Medulla oblongata (tissue), 1 donor: ENCODE data around the gene BANP.
"Not testable (repeated sequence)": the region's sequence is repeated elsewhere in the genome, so short reads cannot be mapped to it uniquely, and the experiment has no call there.

Experiments used
- DNase-seq: peaks from one replicate; pipeline ENCODE4 v3.0.0-alpha.2; 2015; ENCODE audit errors: extremely low spot score

The BANP gene

GRCh38 chr16:88047462-88047861 is 96.2 kb downstream of the BANP start:
- DNase-seq = no peak

- DNase-seq = no peak
Observed at GRCh38 chr16:88048985-88049384, 97.8 kb downstream of the BANP start.

GRCh38 chr16:88049561-88050545 is 98.6 kb downstream of the BANP start:
- DNase-seq = no peak

- DNase-seq = no peak
Observed at GRCh38 chr16:88050952-88051660, 99.9 kb downstream of the BANP start.

GRCh38 chr16:88052661-88053060 is 101.4 kb downstream of the BANP start:
- DNase-seq = no peak

- DNase-seq = not testable (repeated sequence)
Observed at GRCh38 chr16:88053479-88053878, 102.2 kb downstream of the BANP start.

- no peak for DNase-seq
Observed at GRCh38 chr16:88055356-88055755, 104.1 kb downstream of the BANP start.

GRCh38 chr16:88056212-88056611 is 105.0 kb downstream of the BANP start:
- DNase-seq = no peak

GRCh38 chr16:88057656-88058055 is 106.4 kb downstream of the BANP start:
- DNase-seq = no peak

GRCh38 chr16:88058136-88058535 is 106.9 kb downstream of the BANP start:
- peak; percentile 35 for DNase-seq

- no peak for DNase-seq
Observed at GRCh38 chr16:88058817-88059216, 107.6 kb downstream of the BANP start.

GRCh38 chr16:88059701-88060386 is 108.6 kb downstream of the BANP start:
- DNase-seq = no peak

- DNase-seq = no peak
Observed at GRCh38 chr16:88060524-88061219, 109.4 kb downstream of the BANP start.

GRCh38 chr16:88061346-88062110 is 110.3 kb downstream of the BANP start:
- no peak for DNase-seq

- DNase-seq = no peak
Observed at GRCh38 chr16:88062341-88063210, 111.3 kb downstream of the BANP start.

GRCh38 chr16:88063211-88063773 is 112.1 kb downstream of the BANP start:
- DNase-seq = peak; percentile 82

- DNase-seq = no peak
Observed at GRCh38 chr16:88064011-88064888, 113.0 kb downstream of the BANP start.
